ENCODE measurements around the gene PRUNE1. TPM values are rescaled to one million over a fixed set of nuclear protein-coding genes. Genes with fewer than 3 reads are reported as not detected.

PRUNE1 gene, protein sequence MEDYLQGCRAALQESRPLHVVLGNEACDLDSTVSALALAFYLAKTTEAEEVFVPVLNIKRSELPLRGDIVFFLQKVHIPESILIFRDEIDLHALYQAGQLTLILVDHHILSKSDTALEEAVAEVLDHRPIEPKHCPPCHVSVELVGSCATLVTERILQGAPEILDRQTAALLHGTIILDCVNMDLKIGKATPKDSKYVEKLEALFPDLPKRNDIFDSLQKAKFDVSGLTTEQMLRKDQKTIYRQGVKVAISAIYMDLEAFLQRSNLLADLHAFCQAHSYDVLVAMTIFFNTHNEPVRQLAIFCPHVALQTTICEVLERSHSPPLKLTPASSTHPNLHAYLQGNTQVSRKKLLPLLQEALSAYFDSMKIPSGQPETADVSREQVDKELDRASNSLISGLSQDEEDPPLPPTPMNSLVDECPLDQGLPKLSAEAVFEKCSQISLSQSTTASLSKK
- total RNA-seq = 26.4 TPM

DNA sequence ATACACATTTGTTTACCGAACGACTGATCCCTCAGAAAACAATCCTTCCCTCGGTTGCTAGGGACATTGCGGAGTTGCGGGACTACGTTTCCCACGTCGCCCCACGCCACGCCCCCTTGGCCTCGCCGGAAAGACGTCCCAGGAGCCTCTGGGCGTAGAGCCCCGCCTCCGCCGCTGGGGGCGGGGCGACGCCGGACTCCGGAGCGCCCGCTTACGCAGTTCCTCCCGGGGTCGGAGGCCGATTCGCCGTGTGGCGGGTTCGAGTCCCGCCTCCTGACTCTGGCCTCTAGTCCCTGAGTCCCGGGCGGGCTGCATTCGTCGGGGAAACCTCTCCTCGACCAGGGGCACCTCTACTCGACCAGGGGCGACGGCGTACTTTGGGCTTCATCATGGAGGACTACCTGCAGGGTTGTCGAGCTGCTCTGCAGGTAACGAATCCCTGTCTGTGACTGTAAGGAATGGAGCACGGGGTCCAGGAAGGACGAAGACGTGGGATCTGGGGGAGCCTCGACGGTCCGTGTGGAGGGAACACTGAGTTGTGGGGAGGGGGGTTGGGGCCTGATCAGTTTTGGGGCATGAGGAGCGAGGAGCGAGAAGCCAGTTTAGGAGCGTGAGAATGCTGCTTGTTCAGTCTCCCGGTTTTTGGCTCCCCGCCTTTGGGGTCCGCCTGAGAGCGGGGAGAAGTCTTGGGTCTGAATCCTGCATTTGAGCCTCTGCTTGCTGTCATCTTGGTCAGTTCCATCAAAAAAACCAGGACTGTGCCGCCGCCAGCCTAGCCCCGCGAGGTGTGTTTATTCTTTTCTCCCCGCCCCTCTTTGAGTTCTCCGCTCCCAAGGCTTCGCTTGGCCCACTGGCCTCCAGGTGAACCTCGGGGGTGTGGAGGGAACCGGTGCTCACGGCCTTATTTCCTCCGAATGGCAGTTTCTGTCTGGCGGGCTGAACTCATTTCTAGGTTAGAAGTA is at the start of gene PRUNE1:
PRUNE1 (plus strand) TSS at position 206 of the 962 bp plus-strand sequence; CDS start at position 390, 184 bp downstream.
- DNase-seq = peak; percentile 98

DNA sequence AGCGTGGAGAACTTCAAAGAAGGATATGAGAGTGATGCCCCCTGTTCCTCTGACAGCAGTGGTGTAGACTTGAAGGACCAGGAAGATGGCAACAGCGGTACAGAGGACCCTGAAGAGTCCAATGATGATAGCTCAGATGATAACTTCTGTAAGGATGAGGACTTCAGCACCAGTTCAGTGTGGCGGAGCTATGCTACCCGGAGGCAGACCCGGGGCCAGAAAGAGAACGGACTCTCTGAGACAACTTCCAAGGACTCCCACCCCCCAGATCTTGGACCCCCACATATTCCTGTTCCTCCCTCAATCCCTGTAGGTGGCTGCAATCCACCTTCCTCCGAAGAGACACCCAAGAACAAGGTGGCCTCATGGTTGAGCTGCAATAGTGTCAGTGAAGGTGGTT is 47.6 kb upstream of the PRUNE1 start:
- no peak for DNase-seq

DNA sequence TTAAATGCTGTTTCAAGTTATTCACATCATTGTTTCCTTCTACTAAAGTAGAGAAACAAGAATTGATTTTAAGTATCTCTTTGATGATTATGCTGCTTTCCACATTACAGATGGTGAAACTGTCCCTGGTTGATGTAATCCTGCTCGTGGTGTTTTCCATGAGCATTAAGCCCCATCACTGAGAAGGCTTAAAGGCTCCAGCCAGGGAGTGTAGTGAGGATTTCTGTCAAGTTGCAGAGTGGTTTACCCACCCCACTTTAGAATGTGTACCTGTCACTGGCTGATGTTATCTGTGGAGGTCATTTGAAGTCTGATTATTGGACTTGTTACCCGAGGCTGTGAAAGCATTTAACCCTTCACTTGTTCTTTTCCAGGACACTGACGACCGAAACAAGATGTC is 46.5 kb upstream of the PRUNE1 start:
- no peak for DNase-seq

DNA sequence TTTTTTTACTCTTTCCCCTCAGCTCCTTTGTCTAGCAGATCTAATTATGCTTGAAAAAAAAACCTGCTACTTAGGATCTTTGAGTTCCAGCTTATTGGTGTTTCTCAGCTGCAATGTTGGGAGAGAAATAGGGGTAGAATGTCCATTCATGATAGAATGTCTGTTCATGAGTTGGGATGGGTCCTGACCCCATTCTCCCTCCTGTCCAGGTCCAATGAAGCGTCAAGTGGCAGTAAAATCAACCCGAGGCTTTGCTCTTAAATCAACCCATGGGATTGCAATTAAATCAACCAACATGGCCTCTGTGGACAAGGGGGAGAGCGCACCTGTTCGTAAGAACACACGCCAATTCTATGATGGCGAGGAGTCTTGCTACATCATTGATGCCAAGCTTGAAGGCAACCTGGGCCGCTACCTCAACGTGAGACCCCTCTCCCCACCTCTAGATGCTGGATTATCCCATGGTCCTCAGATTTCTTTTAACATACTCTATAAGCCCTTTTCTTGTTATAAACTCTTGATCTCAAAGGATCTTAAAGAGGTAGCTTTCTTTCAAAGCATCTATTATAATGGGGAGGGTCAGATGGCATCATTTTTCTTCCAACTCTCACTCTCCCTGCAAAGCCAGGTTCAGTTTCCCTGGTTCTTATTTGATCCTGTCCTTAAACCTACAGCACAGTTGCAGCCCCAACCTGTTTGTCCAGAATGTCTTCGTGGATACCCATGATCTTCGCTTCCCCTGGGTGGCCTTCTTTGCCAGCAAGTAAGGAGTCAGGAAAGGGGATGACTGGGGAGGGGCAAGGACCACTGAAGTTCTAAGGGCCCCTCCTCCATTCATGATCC is 44.7 kb upstream of the PRUNE1 start:
- DNase-seq = no peak

DNA sequence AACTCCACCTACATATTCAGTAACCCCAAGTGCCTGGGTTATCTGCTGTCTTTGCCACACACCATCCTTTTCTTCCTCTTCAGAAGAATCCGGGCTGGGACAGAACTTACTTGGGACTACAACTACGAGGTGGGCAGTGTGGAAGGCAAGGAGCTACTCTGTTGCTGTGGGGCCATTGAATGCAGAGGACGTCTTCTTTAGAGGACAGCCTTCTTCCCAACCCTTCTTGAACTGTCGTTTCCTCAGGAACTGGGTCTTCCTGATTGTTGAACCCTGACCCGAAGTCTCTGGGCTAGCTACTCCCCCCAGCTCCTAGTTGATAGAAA is 44.1 kb upstream of the PRUNE1 start:
- no peak for DNase-seq

DNA sequence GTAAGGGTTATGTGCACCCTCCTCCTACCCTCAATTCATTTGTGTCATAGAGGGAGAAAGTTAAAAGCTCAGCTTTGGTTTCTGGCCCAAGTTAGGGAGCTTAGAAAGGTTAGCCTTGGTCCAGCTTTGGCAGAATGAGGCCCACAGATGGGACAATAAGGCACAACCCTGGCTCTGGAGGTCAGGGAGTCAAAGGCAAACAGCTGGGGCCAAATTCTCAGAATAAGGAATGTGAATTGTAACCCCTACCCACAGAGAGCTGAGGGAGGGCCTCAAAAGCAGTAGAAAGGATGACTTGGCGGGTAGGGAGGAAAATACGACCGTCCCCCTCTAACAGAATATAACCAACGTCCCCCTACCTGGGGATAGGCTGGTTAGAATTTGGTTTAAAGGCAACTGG is 42.6 kb upstream of the PRUNE1 start:
- no peak for DNase-seq

DNA sequence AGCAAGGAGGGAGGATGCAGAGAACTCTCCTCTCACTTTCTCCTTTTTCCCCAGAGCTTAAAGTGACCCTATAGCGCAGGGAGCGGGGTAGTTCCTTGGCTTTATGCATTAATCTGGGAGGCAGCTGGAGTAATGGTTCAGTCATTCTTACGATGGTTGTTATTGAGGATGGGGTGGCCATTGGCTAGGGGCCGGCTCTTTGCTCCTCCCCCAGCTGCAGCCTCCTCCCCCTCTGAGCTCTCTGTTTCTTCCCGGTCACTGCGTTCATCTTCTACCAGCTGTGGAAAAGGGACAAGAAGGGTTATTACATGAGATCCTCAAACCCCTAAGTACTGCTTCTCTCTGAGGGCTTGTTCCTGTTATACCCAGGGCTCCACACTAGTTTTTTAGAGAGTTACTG is 42.2 kb upstream of the PRUNE1 start:
- DNase-seq = no peak

DNA sequence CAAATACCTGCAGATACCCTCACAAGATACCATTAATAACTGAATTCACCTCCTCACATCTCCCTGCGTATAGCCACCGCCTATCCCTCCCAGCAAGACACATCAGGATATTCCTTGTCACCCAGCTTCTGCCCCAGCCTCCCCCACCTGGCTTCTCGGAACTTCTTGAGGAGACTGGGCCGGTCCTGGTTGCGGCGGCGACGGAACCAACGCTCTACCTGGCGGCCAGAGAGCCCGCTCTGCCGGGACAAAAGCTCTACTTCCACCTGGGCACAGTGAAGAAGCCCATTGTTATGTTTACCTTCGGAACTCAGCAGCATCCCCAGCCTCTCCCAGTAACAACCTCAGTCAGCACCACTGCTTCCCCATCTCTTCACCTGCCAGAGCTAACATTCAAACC is 40.3 kb upstream of the PRUNE1 start:
- DNase-seq = no peak

DNA sequence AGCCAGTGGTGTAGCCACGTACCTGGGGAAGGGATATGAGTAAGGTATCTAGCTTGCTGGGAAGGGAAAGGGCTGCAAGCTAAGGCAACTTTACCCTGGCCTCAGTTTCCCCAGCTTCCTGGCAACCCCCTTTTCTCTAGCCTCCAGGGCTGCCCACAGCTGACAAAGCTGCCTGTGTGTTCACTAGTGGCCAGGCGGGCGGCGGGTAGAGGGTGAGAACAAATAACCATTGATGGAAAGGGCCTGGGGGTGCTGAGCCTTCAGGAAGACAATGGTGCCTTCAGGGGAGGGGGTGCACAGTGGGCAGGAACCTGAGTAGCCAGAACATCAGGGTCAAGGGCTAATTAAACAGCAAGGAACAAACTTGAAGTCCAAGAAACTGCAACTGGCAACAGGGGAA is 39.8 kb upstream of the PRUNE1 start:
- no peak for DNase-seq

DNA sequence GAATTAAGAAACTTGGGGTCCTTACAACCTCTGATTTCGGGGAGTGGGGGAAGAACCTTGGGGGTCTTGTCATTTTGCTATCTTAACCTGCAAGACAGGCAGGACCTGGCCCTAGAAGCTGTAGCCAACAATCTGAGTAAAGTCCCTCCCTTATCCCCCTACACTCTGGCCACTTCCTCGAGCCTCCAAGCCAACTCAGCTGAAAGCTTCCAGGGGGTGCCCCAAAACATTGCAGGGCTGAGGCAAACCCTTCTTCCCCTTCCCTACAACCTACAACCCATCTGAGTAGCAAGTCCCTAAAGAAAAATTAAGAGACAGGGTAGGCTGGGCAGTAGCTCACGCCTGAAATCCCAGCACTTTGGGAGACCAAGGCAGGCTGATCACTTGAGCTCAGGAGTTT is 38.6 kb upstream of the PRUNE1 start:
- no peak for DNase-seq

DNA sequence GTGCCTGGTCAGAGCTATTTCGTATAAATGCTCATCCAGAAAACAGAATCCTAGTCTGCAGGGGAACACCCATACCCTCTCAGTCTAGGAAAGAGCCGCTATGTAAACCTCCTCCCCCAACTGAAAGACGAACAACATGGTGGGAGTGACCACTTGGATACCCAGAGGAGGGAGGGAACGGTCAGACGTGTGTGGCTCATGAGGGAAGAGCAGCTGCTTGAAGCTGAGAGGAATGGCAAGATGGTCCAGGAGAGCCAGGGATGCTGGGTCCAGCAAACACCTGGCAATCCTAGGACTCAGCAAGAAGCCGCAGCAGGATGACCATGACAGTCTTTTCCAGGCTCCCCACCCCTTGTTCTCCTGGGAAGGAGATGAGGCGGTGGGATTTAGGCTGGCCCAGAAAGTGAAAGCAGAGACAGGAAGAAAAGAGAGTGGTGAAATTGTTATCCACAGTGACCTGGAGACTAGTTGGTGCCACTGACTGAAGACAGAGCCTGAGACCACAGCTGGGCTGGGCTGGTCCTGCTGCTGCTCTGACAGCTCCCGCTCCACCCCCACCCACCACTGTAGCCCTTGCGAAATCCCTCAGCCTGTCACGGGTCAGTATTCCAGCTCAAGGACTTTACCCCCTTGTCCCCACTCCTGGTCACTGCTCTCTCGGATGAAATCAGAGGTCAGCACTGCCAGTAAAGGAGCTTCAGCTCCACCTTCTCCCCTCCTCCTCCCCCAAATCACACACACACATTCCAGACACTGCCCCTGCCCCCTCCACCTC is 37.3 kb upstream of the PRUNE1 start:
- DNase-seq = peak; percentile 31

DNA sequence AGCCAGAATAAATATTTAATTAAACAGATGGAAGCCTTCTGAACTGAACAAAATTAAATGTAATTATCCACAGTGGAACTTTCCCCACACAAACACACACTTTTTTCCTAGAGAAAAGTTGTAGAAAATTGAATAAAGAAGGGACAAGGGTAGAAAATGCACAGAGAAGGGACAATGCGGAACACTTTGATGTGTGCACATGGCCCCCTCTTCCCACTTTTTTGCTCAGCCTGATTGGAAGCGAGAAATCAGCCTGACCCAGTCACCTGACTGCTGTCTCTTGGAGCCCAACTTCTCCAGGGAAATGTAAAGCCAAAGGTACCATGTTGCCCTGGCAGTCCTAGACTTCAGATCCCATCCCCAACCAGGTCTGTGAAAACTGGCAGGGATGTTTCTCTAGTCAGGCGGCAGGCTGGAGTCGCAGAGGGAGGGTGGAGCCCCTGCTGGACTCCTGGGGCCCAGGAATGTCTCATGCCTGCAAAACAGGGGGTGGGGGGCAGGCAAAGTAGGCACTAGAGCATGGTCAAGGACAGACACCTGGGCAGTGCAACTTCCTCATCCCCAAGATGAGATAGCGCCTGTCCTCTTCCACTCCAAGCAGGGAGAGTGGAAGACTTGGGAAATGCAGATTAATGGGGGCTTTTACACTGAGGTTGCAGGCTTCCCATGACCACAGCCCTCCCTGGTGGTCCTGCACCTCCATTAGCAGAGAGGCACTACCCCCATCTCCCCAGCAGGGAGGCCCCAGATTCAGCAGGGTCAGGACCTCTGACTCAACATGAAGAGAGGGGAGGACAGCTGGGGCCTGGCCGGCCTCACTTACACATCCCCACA is 36.4 kb upstream of the PRUNE1 start:
- no peak for DNase-seq

DNA sequence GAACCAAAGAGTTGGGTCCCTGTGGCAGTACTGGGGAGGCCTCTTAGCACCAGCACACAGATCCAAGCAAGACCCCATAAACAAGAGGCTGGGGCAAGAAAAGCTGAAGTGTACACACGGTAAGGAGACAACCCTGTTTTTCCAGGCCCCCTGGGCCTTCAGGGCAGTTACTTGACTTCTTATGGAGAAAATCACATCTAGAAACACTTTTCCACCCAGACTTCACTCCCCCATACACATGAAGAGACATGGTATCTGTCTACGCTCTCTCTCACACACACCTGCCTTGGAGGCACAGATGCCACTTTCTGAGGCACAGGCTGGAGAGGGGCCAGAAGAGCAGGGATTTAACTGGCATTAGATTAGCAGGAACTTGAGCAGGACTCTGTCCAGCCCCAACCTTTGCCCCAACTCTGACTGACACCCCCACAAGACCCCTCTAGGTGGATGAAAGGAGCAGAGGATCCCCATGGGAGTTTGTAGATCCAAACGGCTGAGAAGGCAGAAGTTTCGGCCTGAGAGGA is 35.8 kb upstream of the PRUNE1 start:
- peak; percentile 42 for DNase-seq

DNA sequence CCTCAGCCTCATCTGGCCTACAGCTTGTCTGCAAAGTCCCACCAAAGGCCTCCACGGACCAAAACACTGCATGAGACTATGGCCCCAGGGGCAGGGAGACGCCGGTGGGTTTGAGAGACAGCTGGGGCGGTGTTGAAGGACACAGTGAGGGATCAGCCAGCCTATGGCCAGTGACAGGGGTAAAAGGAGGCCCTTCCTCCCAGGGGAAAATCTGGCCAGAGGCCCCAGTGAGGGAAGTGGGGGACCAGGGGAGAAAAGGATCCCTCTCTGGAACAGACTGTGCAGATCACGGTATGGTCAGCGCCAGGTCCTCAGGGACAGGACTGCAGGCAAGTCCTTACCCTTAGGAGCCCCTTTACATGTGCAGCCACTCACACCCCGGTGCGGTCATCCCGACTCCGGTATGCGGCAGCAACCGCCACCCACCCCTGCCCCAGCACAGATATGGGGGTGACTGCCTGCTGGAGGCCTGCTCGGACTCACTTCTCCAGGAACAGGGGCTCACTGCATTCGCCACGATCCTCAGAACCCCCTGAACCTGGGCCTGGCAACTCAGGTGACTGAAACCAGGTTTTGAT is 34.9 kb upstream of the PRUNE1 start:
- no peak for DNase-seq

DNA sequence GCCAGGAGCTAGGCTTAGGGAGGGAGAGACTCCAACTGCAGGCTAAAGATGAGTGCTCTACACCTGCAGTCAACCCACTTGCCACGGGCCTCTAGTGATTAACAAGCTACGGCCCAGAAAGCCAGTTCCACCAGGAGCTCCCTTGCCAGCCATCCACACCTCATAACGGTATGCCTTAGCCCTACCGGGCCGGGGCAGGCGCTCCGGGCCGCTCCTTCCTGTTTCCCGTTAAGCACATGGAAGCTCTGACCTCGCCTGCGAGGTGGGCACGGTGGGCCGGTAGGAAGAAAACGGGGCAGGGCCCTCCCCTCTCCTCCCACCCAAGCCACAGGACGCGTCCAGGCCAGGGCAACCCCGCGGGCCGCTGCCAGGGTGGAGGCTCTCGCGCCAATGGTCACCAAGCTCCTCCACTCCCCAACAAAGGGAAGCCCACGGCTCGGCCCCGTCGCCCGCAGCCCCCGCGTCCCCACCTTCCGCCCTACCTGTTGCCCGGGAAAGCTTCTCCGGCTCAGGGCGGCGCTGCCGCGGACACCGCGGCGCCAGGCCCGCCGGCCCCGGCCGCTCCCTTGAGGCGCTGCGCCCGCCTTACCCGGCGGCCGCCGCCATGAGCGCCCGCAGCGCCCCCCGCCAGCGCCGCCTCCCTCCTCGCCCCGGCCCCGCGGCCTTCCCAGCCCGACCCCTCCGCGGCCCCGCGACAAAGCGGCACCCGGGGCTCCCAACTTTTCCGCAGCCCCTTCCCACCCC is 34.2 kb upstream of the PRUNE1 start:
- DNase-seq = peak; percentile 34

DNA sequence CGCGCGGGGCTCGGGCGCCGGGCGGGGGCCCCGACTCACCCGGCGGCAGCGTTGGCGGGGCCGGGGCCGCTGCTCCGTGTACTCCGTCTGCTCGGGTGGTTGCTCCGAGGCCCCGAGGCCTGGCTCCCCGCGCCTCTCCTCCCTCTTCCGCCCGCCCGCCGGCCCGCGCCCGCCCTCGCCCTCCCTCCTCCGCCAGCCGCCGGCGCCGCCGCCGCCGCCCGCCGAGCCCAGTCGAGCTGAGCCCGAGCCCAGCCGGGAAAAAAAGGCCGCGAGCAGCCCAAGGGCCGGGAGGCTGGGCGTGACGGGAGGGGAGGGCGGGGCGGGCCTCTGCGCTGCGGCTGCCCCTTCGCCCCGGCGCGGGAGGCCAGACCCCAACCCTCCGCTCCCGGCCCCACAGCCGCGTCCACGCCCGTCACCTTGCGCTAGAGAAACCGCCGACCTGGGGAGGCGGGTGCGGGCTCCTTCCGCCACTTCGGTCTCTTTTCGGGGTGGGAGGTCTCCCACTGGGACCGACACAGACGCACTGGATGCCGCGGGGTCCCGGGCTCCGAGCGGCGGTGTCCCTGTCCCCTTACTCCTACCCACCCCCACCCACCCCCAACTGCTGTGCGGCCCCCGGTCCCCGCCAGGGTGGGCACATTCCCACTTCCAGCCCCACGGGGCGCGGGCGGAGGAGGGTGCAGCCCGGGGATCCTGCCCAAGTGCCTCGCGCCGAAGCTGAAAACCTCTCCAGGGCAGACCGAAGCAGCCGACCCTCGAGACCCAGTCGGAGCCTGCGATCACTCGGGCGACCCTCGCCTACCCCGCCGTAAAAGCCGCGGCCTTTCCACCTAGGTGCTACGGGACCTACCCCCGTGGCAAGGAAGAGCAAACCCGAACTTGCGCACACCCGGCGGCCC is 33.4 kb upstream of the PRUNE1 start, which contains the start of gene CERS2:
CERS2 (minus strand) TSS at position 256 of the 899 bp plus-strand sequence. CDS start 5,745 bp downstream, outside the sequence.
- DNase-seq = peak; percentile 92

DNA sequence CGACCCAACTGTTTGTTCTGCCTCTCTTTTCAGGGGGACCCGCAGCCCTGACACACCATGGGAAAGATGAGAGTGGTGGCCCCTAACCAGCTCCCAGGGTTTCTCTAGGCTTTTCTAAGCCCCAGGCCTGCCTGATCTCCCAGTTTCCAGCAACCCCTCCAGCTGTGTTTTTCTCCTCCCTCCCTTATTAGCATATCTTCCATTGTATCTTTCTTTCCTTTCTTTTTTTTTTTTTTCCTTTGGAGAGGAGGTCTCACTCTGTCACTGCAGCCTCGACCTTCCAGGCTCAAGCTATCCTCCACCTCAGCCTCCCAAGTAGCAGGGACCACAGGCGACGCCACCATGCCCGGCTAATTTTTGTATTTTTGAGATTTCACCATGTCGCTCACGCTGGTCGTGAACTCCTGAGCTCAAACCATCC is 31.8 kb upstream of the PRUNE1 start:
- DNase-seq = no peak

Data from tongue (tissue), 2 donors.